GM04504 (cell line): ENCODE measurements around the gene LEF1.
A peak's percentile ranks its signal among the peaks of the same experiment; 100 is the strongest.
"Not testable (repeated sequence)": the region's sequence is repeated elsewhere in the genome, so short reads cannot be mapped to it uniquely, and the experiment has no call there.

Experiments
- DNase-seq: peaks from one replicate; pipeline ENCODE4 v3.0.0-alpha.2; 2012; ENCODE audit warnings: low read depth

Gene LEF1

GRCh38 chr4:108031427-108032083, 137.2 kb downstream of the LEF1 start:
- no peak for DNase-seq

DNA sequence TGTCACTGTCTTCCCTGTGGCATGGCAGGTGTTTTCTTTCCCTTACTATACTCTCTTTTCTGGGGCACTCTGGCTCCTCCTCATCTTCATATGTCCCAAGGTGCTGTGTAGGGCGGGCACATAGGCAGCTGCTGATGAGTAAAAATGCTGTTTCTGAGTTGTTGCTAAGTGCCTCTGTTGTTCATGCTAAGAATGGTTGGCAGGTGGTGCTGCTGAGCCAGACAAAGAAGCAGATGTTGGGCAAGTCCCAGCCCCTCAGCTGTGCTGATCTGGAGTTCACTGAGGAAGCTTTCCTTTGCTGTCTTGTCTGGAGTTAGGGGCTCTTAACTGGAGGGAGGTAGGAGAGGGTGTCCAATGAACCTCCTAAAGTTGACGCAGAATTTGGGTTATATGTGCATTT, 138.4 kb downstream of the LEF1 start:
- peak; percentile 60 for DNase-seq

- peak; percentile 20 for DNase-seq
Observed at GRCh38 chr4:108029731-108030130, 139.0 kb downstream of the LEF1 start.

- DNase-seq = no peak
Observed at GRCh38 chr4:108029016-108029720, 139.6 kb downstream of the LEF1 start.

DNA sequence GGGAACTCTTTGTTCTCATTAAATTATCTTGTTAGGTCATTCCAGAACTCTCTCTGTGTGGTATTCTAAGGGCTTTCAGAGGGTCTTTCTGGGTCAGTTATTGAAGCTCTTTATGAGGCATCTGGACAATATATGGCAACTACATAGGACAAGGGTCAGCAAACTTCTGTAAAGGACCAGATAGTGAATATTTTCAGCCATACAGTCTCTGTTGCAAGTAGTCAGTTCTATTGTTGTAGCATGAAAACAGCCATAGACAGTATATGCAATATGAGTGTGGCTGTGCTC, 143.9 kb downstream of the LEF1 start:
- DNase-seq = no peak

DNA sequence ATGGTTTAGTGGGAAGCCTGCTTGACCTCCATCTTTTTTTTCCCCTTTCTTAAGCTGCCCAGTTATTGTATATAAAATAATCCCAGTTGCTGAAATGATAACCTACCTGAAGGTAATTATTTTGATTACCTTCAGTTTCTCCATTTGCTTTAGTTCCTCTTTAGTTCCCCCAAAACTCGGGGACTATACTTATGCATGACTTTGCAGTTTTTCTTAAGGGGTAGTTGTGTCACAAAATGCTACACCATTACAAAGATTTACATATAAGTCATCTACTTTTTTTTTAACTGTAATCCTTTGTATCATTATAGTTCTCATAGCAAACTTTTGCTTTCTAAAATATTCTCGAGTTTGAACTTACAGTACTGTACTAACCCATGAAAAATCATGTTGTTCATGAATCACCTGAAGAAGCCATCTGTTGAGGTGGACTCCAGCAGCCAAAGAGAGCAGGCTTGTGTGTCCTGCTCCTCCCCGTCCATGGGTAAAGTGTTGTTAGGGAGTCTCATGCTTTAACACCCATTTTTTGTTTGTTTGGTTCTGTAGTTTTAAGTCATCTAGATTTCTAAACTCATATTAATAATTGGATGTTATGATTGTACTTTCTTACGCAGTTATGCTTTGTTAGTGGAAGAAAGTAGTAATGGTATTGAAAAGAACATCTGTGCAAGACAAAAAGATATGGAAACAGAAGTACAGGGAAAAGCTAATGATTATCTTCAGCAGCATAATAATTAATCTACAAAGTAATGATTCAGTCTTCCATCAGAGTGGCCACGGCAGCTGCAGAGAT, 144.5 kb downstream of the LEF1 start:
- DNase-seq = no peak

GRCh38 chr4:108018884-108019187, 149.9 kb downstream of the LEF1 start:
- no peak for DNase-seq

GRCh38 chr4:108018040-108018883, 150.5 kb downstream of the LEF1 start:
- peak; percentile 58 for DNase-seq

GRCh38 chr4:108013955-108014354, 154.8 kb downstream of the LEF1 start:
- DNase-seq = no peak

GRCh38 chr4:108013327-108013726, 155.4 kb downstream of the LEF1 start:
- DNase-seq = no peak

- DNase-seq = not testable (repeated sequence)
Observed at GRCh38 chr4:108012382-108012781, 156.3 kb downstream of the LEF1 start.

DNA sequence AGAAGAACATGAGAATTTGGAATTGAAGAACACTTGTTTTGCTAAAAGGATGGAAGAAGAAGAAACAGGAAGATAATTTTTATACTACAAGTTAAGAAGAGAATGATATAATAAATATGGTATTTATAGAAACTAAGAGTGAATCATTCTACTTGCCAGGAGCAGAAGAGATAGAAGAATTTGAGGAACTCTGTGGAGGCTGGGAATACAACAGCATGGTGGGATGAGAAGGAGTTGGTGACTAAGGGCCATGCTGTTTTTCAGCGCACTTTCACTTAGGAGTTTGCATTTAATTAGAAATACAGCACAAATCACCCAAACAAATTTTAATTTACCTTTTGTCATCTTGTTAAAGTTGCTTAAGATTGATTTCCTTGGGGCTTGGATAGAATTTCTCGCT, 158.6 kb downstream of the LEF1 start:
- peak; percentile 55 for DNase-seq

- peak; percentile 48 for DNase-seq
Observed at GRCh38 chr4:108008721-108009120, 160.0 kb downstream of the LEF1 start.

DNA sequence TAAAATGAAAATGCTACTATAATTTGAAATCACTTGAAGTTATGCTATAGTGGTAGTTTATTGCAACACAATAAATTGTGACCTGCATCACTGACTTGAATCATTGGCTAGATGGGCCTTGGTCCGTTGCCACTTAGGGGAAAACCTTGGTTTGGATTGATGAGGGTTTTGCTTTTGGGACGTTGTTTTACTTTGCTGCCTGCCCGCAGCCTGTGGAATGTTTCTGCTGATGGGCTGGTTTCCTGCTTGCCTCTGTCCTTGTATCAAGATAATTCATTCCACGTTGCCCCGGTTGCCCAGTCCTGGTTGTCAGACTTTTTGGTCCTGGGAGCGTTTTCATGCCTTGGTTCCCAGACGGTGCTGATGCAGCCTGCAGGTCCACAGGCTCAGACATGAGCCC, 160.7 kb downstream of the LEF1 start:
- no peak for DNase-seq

DNA sequence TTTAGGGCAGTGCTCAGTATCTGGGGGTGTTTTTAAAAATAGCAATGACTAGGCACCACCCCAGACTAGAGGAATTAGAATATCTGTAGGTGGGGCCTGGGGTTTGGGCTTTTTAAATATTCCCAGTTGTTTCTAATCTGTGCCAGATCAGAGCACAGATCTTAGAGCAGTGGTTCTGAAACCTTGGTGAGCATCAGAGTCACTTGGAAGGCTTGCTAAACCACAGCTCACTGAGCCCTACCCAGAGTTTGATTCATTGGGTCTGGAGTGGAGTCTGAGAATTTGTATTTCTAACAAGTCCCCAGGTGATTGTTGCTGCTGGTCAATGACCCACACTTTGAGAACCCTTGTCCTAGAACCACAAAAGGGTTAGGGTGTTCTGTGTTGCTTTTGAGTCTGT, 162.4 kb downstream of the LEF1 start:
- DNase-seq = no peak

DNA sequence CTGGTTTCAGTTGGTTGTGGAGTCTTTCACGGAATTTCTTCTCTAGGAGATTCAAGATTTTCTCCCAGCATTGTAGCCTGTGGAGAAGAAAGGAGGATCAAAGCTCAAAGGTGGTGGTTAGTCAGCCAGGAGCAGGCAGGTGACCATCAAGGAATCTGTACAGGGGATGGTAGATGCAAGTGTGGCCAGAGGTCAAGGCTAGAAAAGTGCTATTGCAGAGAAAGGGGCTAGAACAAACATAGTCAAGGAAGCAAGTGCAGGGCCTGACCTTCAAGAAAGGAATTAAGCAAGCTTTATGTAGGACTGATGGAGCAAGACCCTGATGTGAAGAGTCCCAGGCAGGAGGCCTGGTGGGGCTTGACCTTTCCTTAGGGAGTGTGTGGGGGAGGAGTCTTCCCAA, 162.9 kb downstream of the LEF1 start:
- DNase-seq = no peak

- no peak for DNase-seq
Observed at GRCh38 chr4:108004646-108005045, 164.1 kb downstream of the LEF1 start.

GRCh38 chr4:108003982-108004515, 164.7 kb downstream of the LEF1 start:
- DNase-seq = no peak

- DNase-seq = no peak
Observed at GRCh38 chr4:108001540-108002135, 167.1 kb downstream of the LEF1 start.

GRCh38 chr4:107999932-108000539, 168.7 kb downstream of the LEF1 start:
- DNase-seq = no peak

DNA sequence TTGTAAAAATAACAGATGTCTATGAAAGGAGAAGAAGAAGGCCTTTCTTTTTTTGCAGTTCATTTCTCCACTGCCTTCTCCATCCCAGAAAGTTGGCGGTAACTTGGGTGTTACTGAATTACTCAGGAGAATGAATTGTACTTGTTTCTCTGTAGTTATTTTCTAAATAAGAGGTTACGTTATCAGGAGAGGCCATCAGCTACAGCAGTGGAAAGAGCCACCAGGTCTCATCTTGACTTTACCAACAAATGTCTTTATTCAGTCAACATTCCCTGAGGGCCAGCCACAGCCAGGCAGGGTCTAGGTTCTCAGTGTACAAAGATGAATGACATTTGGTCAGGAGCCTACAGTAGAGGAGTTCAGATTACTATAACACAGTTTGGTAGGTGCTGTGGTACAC, 170.9 kb downstream of the LEF1 start:
- DNase-seq = no peak
